Neural cell (in vitro differentiated cells): ENCODE data around the gene F9. TPM values are rescaled to one million over a fixed set of nuclear protein-coding genes. Genes with fewer than 3 reads are reported as not detected.

ENCODE experiments used
- H2AFZ ChIP-seq: fragments of 200-600, 300-800 bp; sonication (generic), shearing (Covaris generic); 2 replicates; pipeline ENCODE4 v1.6.0; 2014; ENCODE audit warnings: low read depth, mild to moderate bottlenecking, antibody characterized with exemption, low read length, moderate library complexity
- H3F3A ChIP-seq: fragments of 200-600 bp; shearing (Covaris generic); 2 replicates; pipeline ENCODE4 v1.6.1; 2016; ENCODE audit warnings: mild to moderate bottlenecking, moderate library complexity, mixed read lengths, antibody characterized with exemption, low read length; ENCODE audit not compliant: insufficient read depth, poor library complexity, severe bottlenecking
- H3K27ac ChIP-seq: fragments of 200-600, 300-800 bp; sonication (generic), shearing (Covaris generic); 2 replicates; pipeline ENCODE4 v1.5.1; 2014; ENCODE audit warnings: mild to moderate bottlenecking, low read length, moderate library complexity
- H3K27me3 ChIP-seq: fragments of 300-800, 200-600 bp; sonication (generic), shearing (Covaris generic); 2 replicates; pipeline ENCODE4 v1.6.0; 2014; ENCODE audit warnings: mild to moderate bottlenecking, low read depth, low read length, moderate library complexity; ENCODE audit not compliant: insufficient read depth
- H3K36me3 ChIP-seq: fragments of 300-800, 200-600 bp; sonication (generic), shearing (Covaris generic); 2 replicates; pipeline ENCODE4 v1.5.1; 2014; ENCODE audit warnings: mild to moderate bottlenecking, antibody characterized with exemption, low read length, moderate library complexity; ENCODE audit not compliant: insufficient read depth
- H3K4me2 ChIP-seq: fragments of 300-800, 200-600 bp; sonication (generic), shearing (Covaris generic); 2 replicates; pipeline ENCODE4 v1.6.0; 2014; ENCODE audit warnings: mild to moderate bottlenecking, low read length
- H3K4me3 ChIP-seq: fragments of 300-800, 200-600 bp; sonication (generic), shearing (Covaris generic); 2 replicates; pipeline ENCODE4 v1.5.1; 2014; ENCODE audit warnings: mild to moderate bottlenecking, low read length, moderate library complexity
- H3K79me2 ChIP-seq: fragments of 200-600 bp; shearing (Covaris generic); replicated peaks from 2 replicates; pipeline ENCODE4 v1.6.0; 2014; ENCODE audit warnings: mild to moderate bottlenecking, low read length, moderate library complexity; ENCODE audit not compliant: insufficient read depth
- H3K9ac ChIP-seq: fragments of 300-800, 200-600 bp; sonication (generic), shearing (Covaris generic); 2 replicates; pipeline ENCODE4 v1.6.1; 2016; ENCODE audit warnings: mild to moderate bottlenecking, low read length, mixed read lengths
- H3K9me2 ChIP-seq: fragments of 200-600 bp; shearing (Covaris generic); 2 replicates; pipeline ENCODE4 v1.6.1; 2016; ENCODE audit warnings: mild to moderate bottlenecking, low read length, mixed read lengths; ENCODE audit not compliant: insufficient read depth
- H3K9me3 ChIP-seq: fragments of 200-600, 300-800 bp; sonication (generic), shearing (Covaris generic); 2 replicates; pipeline ENCODE4 v1.6.1; 2016; ENCODE audit warnings: mild to moderate bottlenecking, mixed run types, low read length, moderate library complexity, mixed read lengths
- H4K20me1 ChIP-seq: fragments of 200-600 bp; shearing (Covaris generic); 2 replicates; pipeline ENCODE4 v1.6.1; 2016; ENCODE audit warnings: mild to moderate bottlenecking, mixed run types; ENCODE audit not compliant: insufficient read depth
- EP300 ChIP-seq: fragments of 450-650 bp; conservative IDR thresholded peaks from 2 replicates; pipeline ENCODE4 v1.6.1; 2014; ENCODE audit warnings: antibody characterized with exemption, mild to moderate bottlenecking, moderate library complexity; ENCODE audit not compliant: poor library complexity, severe bottlenecking
- EZH2 ChIP-seq: fragments of 200-600, 300-800 bp; shearing (Covaris generic), sonication (generic); IDR thresholded peaks from 2 replicates; pipeline ENCODE4 v1.6.1; 2014; ENCODE audit warnings: antibody characterized with exemption, low read length, borderline replicate concordance, mild to moderate bottlenecking; ENCODE audit not compliant: insufficient read depth, poor library complexity, severe bottlenecking
- MXI1 ChIP-seq: fragments of 450-650 bp; conservative IDR thresholded peaks from 2 replicates; pipeline ENCODE4 v1.6.1; 2014; ENCODE audit warnings: antibody characterized with exemption, mild to moderate bottlenecking; ENCODE audit not compliant: poor library complexity, severe bottlenecking
- POLR2AphosphoS5 ChIP-seq: IDR thresholded peaks from 2 replicates; pipeline ENCODE4 v1.6.1; 2012
- RAD21 ChIP-seq: fragments of 450-650 bp; conservative IDR thresholded peaks from 2 replicates; pipeline ENCODE4 v1.6.1; 2014; ENCODE audit warnings: antibody characterized with exemption, mild to moderate bottlenecking, moderate library complexity
- SMC3 ChIP-seq: fragments of 450-650 bp; conservative IDR thresholded peaks from 2 replicates; pipeline ENCODE4 v1.6.1; 2014; ENCODE audit warnings: antibody characterized with exemption, mild to moderate bottlenecking, moderate library complexity; ENCODE audit not compliant: poor library complexity
- TAF1 ChIP-seq: IDR thresholded peaks from 2 replicates; pipeline ENCODE4 v1.6.1; 2012; ENCODE audit warnings: low read depth
- polyA plus RNA-seq: library from polyadenylated mRNA; depleted of rRNA; stranded (reverse); fragments of >200 nt; gene quantifications from 2 replicates; pipeline ENCODE4 v1.2.3, GENCODE V29; 2014
- TF ChIP-seq, protein P1 (sequence below): fragments of 450-650 bp; IDR thresholded peaks from 2 replicates; pipeline ENCODE4 v1.5.1; 2014; ENCODE audit warnings: antibody characterized with exemption, mild to moderate bottlenecking, moderate library complexity; ENCODE audit not compliant: poor library complexity, severe bottlenecking
- TF ChIP-seq, protein P2 (sequence below): IDR thresholded peaks from 2 replicates; pipeline ENCODE4 v1.6.1; 2012; ENCODE audit warnings: borderline replicate concordance

F9 gene
- polyA plus RNA-seq, 1 donor from 2014 or later = not detected

DNA sequence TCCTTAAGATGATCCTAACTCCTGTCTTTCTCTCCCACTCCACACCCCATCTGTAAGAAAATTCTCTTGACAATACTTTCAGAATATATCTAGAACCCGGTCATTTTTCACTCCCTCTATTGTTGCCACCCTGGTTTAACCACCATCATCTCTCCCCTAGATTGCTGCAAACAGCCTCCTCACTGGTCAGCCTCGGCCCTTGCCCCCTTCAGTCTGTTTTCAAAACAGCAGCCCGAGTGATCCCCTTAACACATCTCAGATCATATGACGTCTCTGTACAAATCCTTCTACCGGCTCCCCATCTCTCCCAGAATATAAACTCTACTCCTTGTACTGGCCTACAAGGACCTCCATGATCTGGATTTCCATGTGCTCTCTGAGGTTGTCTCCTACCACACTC is 35.2 kb upstream of the F9 start (continued):
- TF ChIP-seq MXI1 (no peak), EZH2 (no peak)

DNA sequence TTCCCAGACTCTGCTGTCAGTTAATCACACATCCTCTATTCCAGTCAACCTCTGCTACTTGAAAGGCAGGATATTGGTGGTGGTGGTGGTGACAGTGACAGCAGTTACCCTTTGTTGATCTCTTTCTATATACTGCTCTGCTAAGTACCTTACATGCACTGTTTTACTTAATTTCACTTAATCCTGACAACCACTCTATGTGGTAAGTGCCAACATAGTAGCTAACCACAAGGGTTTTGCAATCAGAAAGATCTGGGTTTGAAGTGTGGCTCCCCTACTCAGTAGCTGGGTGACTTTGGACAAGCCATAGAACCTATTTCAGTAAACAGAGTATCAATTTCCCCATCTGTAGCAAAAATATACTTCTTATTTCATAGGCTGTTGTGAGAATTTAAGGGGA is 24.2 kb upstream of the F9 start:
- Histone ChIP-seq H3K9ac (no peak overlapping the region), H3F3A (no peaks in the 10 kb centered on the region), H3K79me2 (no peaks in the 10 kb centered on the region), H3K9me3 (no peaks in the 10 kb centered on the region), H3K4me2 (no peak overlapping the region), H4K20me1 (no peaks in the 10 kb centered on the region), H3K27ac (no peak overlapping the region), H2AFZ (no peak overlapping the region), H3K27me3 (no peaks in the 10 kb centered on the region), H3K4me3 (no peak overlapping the region), H3K9me2 (no peaks in the 10 kb centered on the region), H3K36me3 (no peaks in the 10 kb centered on the region)
- TF ChIP-seq RAD21 = no peak
- no peak for TF ChIP-seq MXI1
- no peak for TF ChIP-seq EZH2
- TF ChIP-seq SMC3 = no peak
- TF ChIP-seq, protein P1, sequence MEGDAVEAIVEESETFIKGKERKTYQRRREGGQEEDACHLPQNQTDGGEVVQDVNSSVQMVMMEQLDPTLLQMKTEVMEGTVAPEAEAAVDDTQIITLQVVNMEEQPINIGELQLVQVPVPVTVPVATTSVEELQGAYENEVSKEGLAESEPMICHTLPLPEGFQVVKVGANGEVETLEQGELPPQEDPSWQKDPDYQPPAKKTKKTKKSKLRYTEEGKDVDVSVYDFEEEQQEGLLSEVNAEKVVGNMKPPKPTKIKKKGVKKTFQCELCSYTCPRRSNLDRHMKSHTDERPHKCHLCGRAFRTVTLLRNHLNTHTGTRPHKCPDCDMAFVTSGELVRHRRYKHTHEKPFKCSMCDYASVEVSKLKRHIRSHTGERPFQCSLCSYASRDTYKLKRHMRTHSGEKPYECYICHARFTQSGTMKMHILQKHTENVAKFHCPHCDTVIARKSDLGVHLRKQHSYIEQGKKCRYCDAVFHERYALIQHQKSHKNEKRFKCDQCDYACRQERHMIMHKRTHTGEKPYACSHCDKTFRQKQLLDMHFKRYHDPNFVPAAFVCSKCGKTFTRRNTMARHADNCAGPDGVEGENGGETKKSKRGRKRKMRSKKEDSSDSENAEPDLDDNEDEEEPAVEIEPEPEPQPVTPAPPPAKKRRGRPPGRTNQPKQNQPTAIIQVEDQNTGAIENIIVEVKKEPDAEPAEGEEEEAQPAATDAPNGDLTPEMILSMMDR = no peak
- no peak for TF ChIP-seq TAF1
- TF ChIP-seq, protein P2, sequence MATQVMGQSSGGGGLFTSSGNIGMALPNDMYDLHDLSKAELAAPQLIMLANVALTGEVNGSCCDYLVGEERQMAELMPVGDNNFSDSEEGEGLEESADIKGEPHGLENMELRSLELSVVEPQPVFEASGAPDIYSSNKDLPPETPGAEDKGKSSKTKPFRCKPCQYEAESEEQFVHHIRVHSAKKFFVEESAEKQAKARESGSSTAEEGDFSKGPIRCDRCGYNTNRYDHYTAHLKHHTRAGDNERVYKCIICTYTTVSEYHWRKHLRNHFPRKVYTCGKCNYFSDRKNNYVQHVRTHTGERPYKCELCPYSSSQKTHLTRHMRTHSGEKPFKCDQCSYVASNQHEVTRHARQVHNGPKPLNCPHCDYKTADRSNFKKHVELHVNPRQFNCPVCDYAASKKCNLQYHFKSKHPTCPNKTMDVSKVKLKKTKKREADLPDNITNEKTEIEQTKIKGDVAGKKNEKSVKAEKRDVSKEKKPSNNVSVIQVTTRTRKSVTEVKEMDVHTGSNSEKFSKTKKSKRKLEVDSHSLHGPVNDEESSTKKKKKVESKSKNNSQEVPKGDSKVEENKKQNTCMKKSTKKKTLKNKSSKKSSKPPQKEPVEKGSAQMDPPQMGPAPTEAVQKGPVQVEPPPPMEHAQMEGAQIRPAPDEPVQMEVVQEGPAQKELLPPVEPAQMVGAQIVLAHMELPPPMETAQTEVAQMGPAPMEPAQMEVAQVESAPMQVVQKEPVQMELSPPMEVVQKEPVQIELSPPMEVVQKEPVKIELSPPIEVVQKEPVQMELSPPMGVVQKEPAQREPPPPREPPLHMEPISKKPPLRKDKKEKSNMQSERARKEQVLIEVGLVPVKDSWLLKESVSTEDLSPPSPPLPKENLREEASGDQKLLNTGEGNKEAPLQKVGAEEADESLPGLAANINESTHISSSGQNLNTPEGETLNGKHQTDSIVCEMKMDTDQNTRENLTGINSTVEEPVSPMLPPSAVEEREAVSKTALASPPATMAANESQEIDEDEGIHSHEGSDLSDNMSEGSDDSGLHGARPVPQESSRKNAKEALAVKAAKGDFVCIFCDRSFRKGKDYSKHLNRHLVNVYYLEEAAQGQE = no peak
- no peak for TF ChIP-seq EP300
- no peak for TF ChIP-seq POLR2AphosphoS5

DNA sequence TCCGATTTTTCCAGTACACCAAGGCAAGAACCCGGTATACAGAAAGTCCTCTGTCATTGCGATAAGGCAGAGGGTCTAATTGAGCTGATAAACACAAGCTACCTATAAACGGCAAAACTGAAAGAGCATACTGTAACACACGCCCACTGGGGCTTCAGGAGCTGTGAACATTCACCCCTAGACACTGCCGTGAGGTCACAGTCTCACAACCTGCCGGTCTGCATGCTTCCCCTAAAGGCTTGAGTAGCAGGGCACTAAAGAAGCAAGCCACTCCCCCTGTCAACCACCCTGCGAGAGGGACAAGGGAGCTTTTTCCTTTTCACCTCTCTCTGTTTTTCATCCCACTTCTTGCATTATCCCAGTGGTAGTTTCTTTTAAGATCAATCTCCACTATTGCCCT is 22.4 kb upstream of the F9 start:
- H4K20me1 ChIP-seq = no peaks in the 10 kb centered on the region
- no peaks in the 10 kb centered on the region for H3K9me2 ChIP-seq
- no peak overlapping the region for H3K4me3 ChIP-seq
- H3K27ac ChIP-seq = no peak overlapping the region
- H3F3A ChIP-seq = no peaks in the 10 kb centered on the region
- H2AFZ ChIP-seq = no peak overlapping the region
- no peaks in the 10 kb centered on the region for H3K79me2 ChIP-seq
- no peaks in the 10 kb centered on the region for H3K9me3 ChIP-seq
- no peak overlapping the region for H3K4me2 ChIP-seq
- no peaks in the 10 kb centered on the region for H3K27me3 ChIP-seq
- no peak overlapping the region for H3K9ac ChIP-seq
- no peaks in the 10 kb centered on the region for H3K36me3 ChIP-seq
- no peak for TF ChIP-seq MXI1
- no peak for TF ChIP-seq TAF1
- TF ChIP-seq, protein P1 = no peak
- no peak for TF ChIP-seq EP300
- TF ChIP-seq RAD21 = no peak
- TF ChIP-seq EZH2 = no peak
- TF ChIP-seq POLR2AphosphoS5 = no peak
- no peak for TF ChIP-seq SMC3
- TF ChIP-seq, protein P2 = no peak
